SU-DHL-6 (cell line): ENCODE results near the gene TNFRSF21.
"Not testable (repeated sequence)": the region's sequence is repeated elsewhere in the genome, so short reads cannot be mapped to it uniquely, and the experiment has no call there.

Source experiments
- H2AFZ ChIP-seq: fragments of 200-600 bp; sonication (generic); 2 replicates; pipeline ENCODE4 v1.6.1; 2014; ENCODE audit warnings: low read depth, mild to moderate bottlenecking, moderate library complexity, mixed read lengths, antibody characterized with exemption, low read length; ENCODE audit not compliant: severe bottlenecking
- H3F3A ChIP-seq: fragments of 200-600 bp; shearing (Covaris generic); 2 replicates; pipeline ENCODE4 v1.6.0; 2016; ENCODE audit warnings: antibody characterized with exemption, mild to moderate bottlenecking; ENCODE audit not compliant: insufficient read depth
- H3K27ac ChIP-seq: fragments of 200-600 bp; sonication (generic); 2 replicates; pipeline ENCODE4 v1.5.1; 2016; ENCODE audit warnings: low read depth, mild to moderate bottlenecking, low read length, moderate library complexity, mixed read lengths
- H3K27me3 ChIP-seq: fragments of 200-600 bp; sonication (generic), shearing (Covaris generic); 2 replicates; pipeline ENCODE4 v1.6.0; 2014; ENCODE audit warnings: mild to moderate bottlenecking, low read length
- H3K36me3 ChIP-seq: fragments of 200-600 bp; sonication (generic); 2 replicates; pipeline ENCODE4 v1.6.1; 2014; ENCODE audit warnings: mild to moderate bottlenecking, low read length, mixed read lengths
- H3K4me2 ChIP-seq: fragments of 300-600, 200-600 bp; shearing (Covaris generic), sonication (generic); 2 replicates; pipeline ENCODE4 v1.6.0; 2014; ENCODE audit warnings: low read length, low read depth, mild to moderate bottlenecking; ENCODE audit not compliant: poor library complexity, severe bottlenecking
- H3K4me3 ChIP-seq: fragments of 200-600 bp; sonication (generic); 2 replicates; pipeline ENCODE4 v1.5.1; 2014; ENCODE audit warnings: antibody characterized with exemption, low read length, mild to moderate bottlenecking, mixed read lengths; ENCODE audit not compliant: insufficient read depth, poor library complexity, severe bottlenecking
- H3K79me2 ChIP-seq: fragments of 200-600 bp; sonication (generic); 2 replicates; pipeline ENCODE4 v1.6.1; 2014; ENCODE audit warnings: mild to moderate bottlenecking, low read length, moderate library complexity; ENCODE audit not compliant: insufficient read depth
- H3K9ac ChIP-seq: fragments of 200-600 bp; sonication (generic); 2 replicates; pipeline ENCODE4 v1.7.0; 2014; ENCODE audit warnings: mild to moderate bottlenecking, low read length
- H3K9me2 ChIP-seq: fragments of 200-600 bp; sonication (generic); replicated peaks from 2 replicates; pipeline ENCODE4 v1.6.1; 2014; ENCODE audit warnings: low read length; ENCODE audit not compliant: insufficient read depth
- H3K9me3 ChIP-seq: fragments of 200-600 bp; sonication (generic); 2 replicates; pipeline ENCODE4 v1.6.1; 2014; ENCODE audit warnings: low read length, mixed read lengths; ENCODE audit not compliant: insufficient read depth
- H4K20me1 ChIP-seq: fragments of 200-600 bp; sonication (generic); 2 replicates; pipeline ENCODE4 v1.6.1; 2014; ENCODE audit warnings: low read depth, mild to moderate bottlenecking, antibody characterized with exemption, low read length, moderate library complexity, mixed read lengths
- EZH2phosphoT487 ChIP-seq: fragments of 200-600 bp; sonication (generic), shearing (Covaris generic); conservative IDR thresholded peaks from 2 replicates; pipeline ENCODE4 v1.6.1; 2018; ENCODE audit warnings: mild to moderate bottlenecking, antibody characterized with exemption, low read length, moderate library complexity, mixed read lengths
- TF ChIP-seq, protein P1 (sequence below): fragments of 200-600 bp; sonication (generic); IDR thresholded peaks from one replicate; pipeline ENCODE4 v1.5.1; 2017; ENCODE audit warnings: antibody characterized with exemption, mild to moderate bottlenecking, low read length, moderate library complexity; ENCODE audit not compliant: insufficient read depth, poor library complexity, severe bottlenecking

The TNFRSF21 gene

DNA sequence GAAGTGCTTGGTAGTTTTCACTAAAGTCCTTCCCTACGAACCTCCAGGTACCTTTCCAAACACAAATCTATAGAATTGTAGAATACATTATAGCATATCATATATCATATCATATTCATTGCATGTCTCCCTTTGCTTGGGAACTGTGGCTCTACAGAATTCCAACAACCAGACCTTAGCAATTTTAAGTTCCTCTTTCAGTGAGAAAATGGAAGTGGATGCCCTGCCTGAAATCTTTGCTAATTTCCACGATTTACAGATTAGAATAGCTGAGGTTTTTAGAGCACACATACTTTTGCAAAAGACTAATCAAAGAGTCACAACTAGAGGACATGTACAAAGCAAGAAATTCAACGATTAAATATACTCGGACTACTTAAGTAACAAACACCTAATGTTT lies 78.6 kb downstream of the TNFRSF21 start:
- Histone ChIP-seq H4K20me1 (no peaks in the 10 kb centered on the region), H3K4me2 (no peak overlapping the region), H3K4me3 (no peak overlapping the region), H3K79me2 (no peaks in the 10 kb centered on the region), H3K36me3 (no peaks in the 10 kb centered on the region), H3F3A (no peaks in the 10 kb centered on the region), H3K9me3 (no peaks in the 10 kb centered on the region), H3K9me2 (no peaks in the 10 kb centered on the region), H2AFZ (no peak overlapping the region), H3K27me3 (no peaks in the 10 kb centered on the region), H3K27ac (no peak overlapping the region), H3K9ac (no peak overlapping the region)
- TF ChIP-seq EZH2phosphoT487: no peak
- TF ChIP-seq, protein P1, sequence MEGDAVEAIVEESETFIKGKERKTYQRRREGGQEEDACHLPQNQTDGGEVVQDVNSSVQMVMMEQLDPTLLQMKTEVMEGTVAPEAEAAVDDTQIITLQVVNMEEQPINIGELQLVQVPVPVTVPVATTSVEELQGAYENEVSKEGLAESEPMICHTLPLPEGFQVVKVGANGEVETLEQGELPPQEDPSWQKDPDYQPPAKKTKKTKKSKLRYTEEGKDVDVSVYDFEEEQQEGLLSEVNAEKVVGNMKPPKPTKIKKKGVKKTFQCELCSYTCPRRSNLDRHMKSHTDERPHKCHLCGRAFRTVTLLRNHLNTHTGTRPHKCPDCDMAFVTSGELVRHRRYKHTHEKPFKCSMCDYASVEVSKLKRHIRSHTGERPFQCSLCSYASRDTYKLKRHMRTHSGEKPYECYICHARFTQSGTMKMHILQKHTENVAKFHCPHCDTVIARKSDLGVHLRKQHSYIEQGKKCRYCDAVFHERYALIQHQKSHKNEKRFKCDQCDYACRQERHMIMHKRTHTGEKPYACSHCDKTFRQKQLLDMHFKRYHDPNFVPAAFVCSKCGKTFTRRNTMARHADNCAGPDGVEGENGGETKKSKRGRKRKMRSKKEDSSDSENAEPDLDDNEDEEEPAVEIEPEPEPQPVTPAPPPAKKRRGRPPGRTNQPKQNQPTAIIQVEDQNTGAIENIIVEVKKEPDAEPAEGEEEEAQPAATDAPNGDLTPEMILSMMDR: no peak

DNA sequence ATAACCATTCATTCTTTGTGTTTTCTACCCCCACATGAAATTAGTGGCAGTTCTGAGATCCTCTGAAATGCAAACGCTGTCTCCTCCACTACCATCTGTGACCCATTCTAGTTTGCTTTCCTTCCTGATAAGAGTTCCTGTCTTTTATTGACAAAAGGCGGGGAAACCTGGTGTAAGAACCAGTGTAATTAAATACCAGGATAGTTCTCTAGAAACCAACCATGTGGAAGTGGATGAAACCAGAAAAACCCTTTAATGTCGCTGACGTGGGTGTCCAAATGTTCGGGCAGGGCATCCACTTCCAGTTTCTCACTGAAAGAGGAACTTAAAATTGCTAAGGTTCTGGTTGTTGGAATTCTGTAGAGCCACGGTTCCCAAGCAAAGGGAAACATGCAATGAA lies 79.1 kb downstream of the TNFRSF21 start:
- no peak overlapping the region for H3K27ac ChIP-seq
- no peak overlapping the region for H2AFZ ChIP-seq
- H3K36me3 ChIP-seq: no peaks in the 10 kb centered on the region
- H3K27me3 ChIP-seq: no peaks in the 10 kb centered on the region
- no peaks in the 10 kb centered on the region for H3K9me3 ChIP-seq
- H3K9ac ChIP-seq: no peak overlapping the region
- no peak overlapping the region for H3K4me3 ChIP-seq
- no peaks in the 10 kb centered on the region for H3F3A ChIP-seq
- no peaks in the 10 kb centered on the region for H3K79me2 ChIP-seq
- no peak overlapping the region for H3K4me2 ChIP-seq
- H3K9me2 ChIP-seq: no peaks in the 10 kb centered on the region
- H4K20me1 ChIP-seq: no peaks in the 10 kb centered on the region
- no peak for TF ChIP-seq EZH2phosphoT487
- TF ChIP-seq, protein P1: no peak

DNA sequence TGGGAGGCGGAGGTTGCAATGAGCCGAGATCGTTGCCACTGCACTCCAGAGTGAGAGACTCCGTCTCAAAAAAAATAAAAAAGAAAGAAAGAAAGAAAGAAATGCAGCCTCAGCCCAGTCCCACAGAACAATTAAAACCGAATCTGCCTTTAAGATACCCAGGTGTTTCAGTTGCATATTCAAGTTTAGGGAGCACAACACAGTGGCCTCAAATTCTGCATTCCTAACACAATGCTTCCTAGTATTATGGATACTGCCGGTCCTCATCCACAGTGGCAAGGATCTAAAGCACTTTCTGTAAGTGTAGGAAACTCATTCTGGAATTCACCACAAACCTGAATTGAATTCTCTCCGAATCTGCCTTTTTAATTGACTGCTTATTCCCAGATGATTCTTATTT lies 80.5 kb downstream of the TNFRSF21 start:
- no peak overlapping the region for H3K4me2 ChIP-seq

DNA sequence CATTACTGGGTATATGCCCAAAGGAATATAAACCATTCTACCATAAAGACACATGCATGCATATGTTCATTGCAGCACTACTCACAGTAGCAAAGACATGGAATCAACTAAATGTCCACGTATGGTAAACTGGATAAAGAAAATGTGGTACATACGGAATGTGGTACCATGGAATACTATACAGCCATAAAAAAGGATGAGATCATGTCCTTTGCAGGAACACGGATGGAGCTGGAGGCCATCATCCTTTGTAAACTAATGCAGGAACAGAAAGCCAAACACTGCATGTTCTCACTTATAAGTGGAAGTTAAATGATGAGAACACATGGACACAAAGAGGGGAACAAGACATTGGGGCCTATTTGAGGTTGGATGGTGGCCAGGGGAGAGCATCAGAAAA lies 81.6 kb downstream of the TNFRSF21 start:
- not testable (repeated sequence) for H3K9ac ChIP-seq, H3K36me3 ChIP-seq, H3F3A ChIP-seq

More for the DNA sequence above, 80.5 kb downstream of the TNFRSF21 start:
- Histone ChIP-seq H3K9me2 (no peaks in the 10 kb centered on the region), H3K9ac (no peak overlapping the region), H3K27ac (no peak overlapping the region), H4K20me1 (no peaks in the 10 kb centered on the region), H3K27me3 (no peaks in the 10 kb centered on the region), H3F3A (no peaks in the 10 kb centered on the region), H3K79me2 (no peaks in the 10 kb centered on the region), H3K36me3 (no peaks in the 10 kb centered on the region), H3K9me3 (no peaks in the 10 kb centered on the region), H2AFZ (no peak overlapping the region), H3K4me3 (no peak overlapping the region)
- TF ChIP-seq, protein P1: no peak
- no peak for TF ChIP-seq EZH2phosphoT487

DNA sequence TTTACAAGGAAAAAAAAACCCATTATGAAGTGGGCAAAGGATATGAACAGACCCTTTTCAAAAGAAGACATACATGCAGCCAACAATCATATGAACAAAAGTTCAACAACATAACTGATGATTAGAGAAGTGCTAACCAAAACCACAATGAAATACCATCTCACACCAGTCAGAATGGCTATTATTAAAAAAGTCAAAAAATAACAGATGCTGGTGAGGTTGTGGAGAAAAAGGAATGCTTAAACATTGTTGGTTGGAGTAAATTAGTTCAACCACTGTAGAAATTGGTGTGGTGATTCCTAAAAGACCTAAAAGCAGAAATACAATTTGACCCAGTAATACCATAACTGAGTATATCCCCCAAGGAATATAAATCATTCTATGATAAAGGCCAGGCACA lies 86.5 kb downstream of the TNFRSF21 start:
- H2AFZ ChIP-seq, H3K36me3 ChIP-seq, H3K9me2 ChIP-seq, H3K9ac ChIP-seq, H3K4me3 ChIP-seq, H3F3A ChIP-seq, H4K20me1 ChIP-seq, H3K27ac ChIP-seq, H3K4me2 ChIP-seq, H3K79me2 ChIP-seq, H3K27me3 ChIP-seq, H3K9me3 ChIP-seq: not testable (repeated sequence)

More for the DNA sequence above, 81.6 kb downstream of the TNFRSF21 start:
- not testable (repeated sequence) for H4K20me1 ChIP-seq, H3K9me3 ChIP-seq, H2AFZ ChIP-seq, H3K27ac ChIP-seq, H3K4me3 ChIP-seq, H3K4me2 ChIP-seq, H3K27me3 ChIP-seq, H3K9me2 ChIP-seq, H3K79me2 ChIP-seq
